Thyroid gland (tissue), 4 donors: ENCODE data around the gene PNP. TPM values are rescaled to one million over a fixed set of nuclear protein-coding genes. Genes with fewer than 3 reads are reported as not detected.
A peak's percentile ranks its signal among the peaks of the same experiment; 100 is the strongest.

Source experiments
- DNase-seq, 2 donors: peaks; one replicate each; pipeline ENCODE4 v3.0.0-alpha.2; 2019
- H3K27ac ChIP-seq, 3 donors: fragments of 200-600 bp; sonication (generic); 1 replicate in 2 of 3; 2 replicates in 1 of 3; pipeline ENCODE4 v1.5.1; 2016 to 2019; ENCODE audit warnings: mild to moderate bottlenecking in 1 of 3, moderate library complexity in 1 of 3
- H3K27me3 ChIP-seq: fragments of 200-600 bp; sonication (generic); one replicate; pipeline ENCODE4 v1.5.1; 2019
- H3K36me3 ChIP-seq, 2 donors: fragments of 200-600 bp; sonication (generic); one replicate each; pipeline ENCODE4 v1.5.1; 2016 to 2019
- H3K4me1 ChIP-seq, 2 donors: fragments of 200-600 bp; sonication (generic); one replicate each; pipeline ENCODE4 v1.5.1; 2017 to 2019
- H3K4me3 ChIP-seq, 3 donors: fragments of 200-600 bp; sonication (generic); replicated peaks in 1 of 3; 1 replicate in 2 of 3; 2 replicates in 1 of 3; pipeline ENCODE4 v1.5.1; 2016; ENCODE audit warnings: mild to moderate bottlenecking in 1 of 3
- H3K9me3 ChIP-seq: fragments of 200-600 bp; sonication (generic); one replicate; pipeline ENCODE4 v1.5.1; 2017
- CTCF ChIP-seq, 6 experiments: fragments of 200-600 bp in 3 of 6; fragments of 450-650 bp in 3 of 6; sonication (generic) in 3 of 6; IDR thresholded peaks; one replicate each; pipeline ENCODE4 v1.5.1; 2016 to 2019; ENCODE audit warnings: antibody characterized with exemption in 6 of 6, mild to moderate bottlenecking in 2 of 6, inconsistent platforms in 1 of 6, moderate library complexity in 1 of 6
- POLR2A ChIP-seq, 2 donors: fragments of 450-650 bp; IDR thresholded peaks; one replicate each; pipeline ENCODE4 v1.6.1; 2017; ENCODE audit warnings: antibody characterized with exemption in 2 of 2, mild to moderate bottlenecking in 2 of 2, moderate library complexity in 1 of 2
- WGBS, 2 donors: methylation state at CpG; one replicate each; pipeline ENCODE4 v1.1.5; 2017; 5-methylcytosine and 5-hydroxymethylcytosine counted together
- intact Hi-C: fragments of 100-400 bp; cut with DNase I; formaldehyde crosslinking; loops from one replicate; pipeline ENCODE4 v1.15.1; 2023
- total RNA-seq, 4 donors: library from RNA; depleted of rRNA; stranded (reverse); fragments of >200 nt; gene quantifications; one replicate each; pipeline ENCODE4 v1.2.3, GENCODE V29; 2016

Gene PNP
- 10 to 100 TPM; 13.9 to 29.3 (median 18.7) TPM for total RNA-seq

- 0 to 1% methylated on average over 7 to 32 of the region's 40 CpGs for WGBS, 2 donors
- Histone ChIP-seq H3K27ac (peak within 1 kb of the TSS; percentile 84 to 96 (median 86)), H3K4me3 (peak within 1 kb of the TSS; percentile 73 to 86 (median 80)), H3K36me3 (peaks cover under 1 to 3% of the 10 kb centered on the region in 2 donors), H3K4me1 (peaks cover 10 to 13% of the 10 kb centered on the region in 2 donors), H3K9me3 (no peaks in the 10 kb centered on the region), H3K27me3 (no peaks in the 10 kb centered on the region)
- DNase-seq, result peak; percentile 88 to 90
- intact Hi-C loops, result loop anchor here (10.0 kb wide), 1 partner anchor 55 kb away; the partner anchor contains the start of gene TEP1
- TF ChIP-seq POLR2A (IDR thresholded peaks at IDR 0.05) (peak; percentile 77 to 97), CTCF (IDR thresholded peaks at IDR 0.05) (no peak)
These were observed at the start of gene PNP for GRCh38 chr14:20469242-20469889. PNP (plus strand) TSS chr14:20469406; CDS start chr14:20469525, 119 bp downstream.

GRCh38 chr14:20419419-20419818 is 49.8 kb upstream of the PNP start:
- no peaks in the 10 kb centered on the region for H3K27me3 ChIP-seq
- no peaks in the 10 kb centered on the region for H3K36me3 ChIP-seq
- intact Hi-C loops, result loop anchor here (10.0 kb wide), 1 partner anchor 45 kb away; the partner anchor contains the start of genes PIP4P1 and PNP
- no peaks in the 10 kb centered on the region for H3K9me3 ChIP-seq
- DNase-seq, result no peak
- H3K4me1 ChIP-seq, result peaks cover 5 to 6% of the 10 kb centered on the region in 2 donors
- WGBS, 2 donors, result 40 to 50% methylated on average over 1 of the region's 1 CpG
- no peak for TF ChIP-seq POLR2A (IDR thresholded peaks at IDR 0.05)
- no peak for TF ChIP-seq CTCF (IDR thresholded peaks at IDR 0.05)
- no peak overlapping the region for H3K4me3 ChIP-seq
- H3K27ac ChIP-seq, result no peak overlapping the region

- no peaks in the 10 kb centered on the region for H3K36me3 ChIP-seq
- H3K4me1 ChIP-seq, result peaks cover 1 to 5% of the 10 kb centered on the region in 2 donors
- no peak for TF ChIP-seq CTCF (IDR thresholded peaks at IDR 0.05)
- no peak for TF ChIP-seq POLR2A (IDR thresholded peaks at IDR 0.05)
- WGBS, 2 donors, result 18 to 38% methylated on average over 2 of the region's 2 CpGs
- H3K27me3 ChIP-seq, result no peaks in the 10 kb centered on the region
- H3K9me3 ChIP-seq, result no peaks in the 10 kb centered on the region
- intact Hi-C loops, result no loop called here
- H3K4me3 ChIP-seq, result no peak overlapping the region
- DNase-seq, result no peak
- H3K27ac ChIP-seq, result no peak overlapping the region
These were observed 47.9 kb upstream of the PNP start for GRCh38 chr14:20421267-20421666.

GRCh38 chr14:20422886-20423285 is 46.3 kb upstream of the PNP start:
- H3K27me3 ChIP-seq, result no peaks in the 10 kb centered on the region
- TF ChIP-seq POLR2A (IDR thresholded peaks at IDR 0.05) (no peak), CTCF (IDR thresholded peaks at IDR 0.05) (no peak)
- 43 to 62% methylated on average over 2 of the region's 2 CpGs for whole genome bisulfite sequencing, 2 donors
- H3K4me3 ChIP-seq, result no peak overlapping the region
- no peaks in the 10 kb centered on the region for H3K9me3 ChIP-seq
- no peak for DNase-seq
- H3K4me1 ChIP-seq, result no peaks in the 10 kb centered on the region
- H3K36me3 ChIP-seq, result no peaks in the 10 kb centered on the region
- no peak overlapping the region for H3K27ac ChIP-seq
- intact Hi-C loops, result no loop called here

GRCh38 chr14:20424851-20425250 is 44.4 kb upstream of the PNP start:
- Histone ChIP-seq H3K4me3 (no peak overlapping the region), H3K27ac (no peak overlapping the region), H3K27me3 (no peaks in the 10 kb centered on the region), H3K4me1 (no peaks in the 10 kb centered on the region), H3K36me3 (no peaks in the 10 kb centered on the region), H3K9me3 (no peaks in the 10 kb centered on the region)
- DNase-seq, result no peak
- 36% methylated on average over 2 of the region's 2 CpGs for WGBS, 2 donors
- intact Hi-C loops, result no loop called here
- TF ChIP-seq POLR2A (IDR thresholded peaks at IDR 0.05) (no peak), CTCF (IDR thresholded peaks at IDR 0.05) (no peak)
